Thyroid gland (tissue), 4 donors: Measurements from ENCODE around the gene MTAP.

Experiments
- CTCF ChIP-seq, 6 experiments: fragments of 200-600 bp in 3 of 6; fragments of 450-650 bp in 3 of 6; sonication (generic) in 3 of 6; IDR thresholded peaks; one replicate each; pipeline ENCODE4 v1.5.1; 2016 to 2019; ENCODE audit warnings: antibody characterized with exemption in 6 of 6, mild to moderate bottlenecking in 2 of 6, inconsistent platforms in 1 of 6, moderate library complexity in 1 of 6
- POLR2A ChIP-seq, 2 donors: fragments of 450-650 bp; IDR thresholded peaks; one replicate each; pipeline ENCODE4 v1.6.1; 2017; ENCODE audit warnings: antibody characterized with exemption in 2 of 2, mild to moderate bottlenecking in 2 of 2, moderate library complexity in 1 of 2

GRCh38 chr9:21936161-21936560 is 133.7 kb downstream of the MTAP start:
- TF ChIP-seq CTCF (IDR thresholded peaks at IDR 0.05) (no peak), POLR2A (IDR thresholded peaks at IDR 0.05) (no peak)
